Fibroblast of skin of back (primary cell): ENCODE measurements around the gene TUBB6.
A peak's percentile ranks its signal among the peaks of the same experiment; 100 is the strongest.

Experiments
- DNase-seq: peaks from one replicate; pipeline ENCODE4 v3.0.0-alpha.2; 2013

The TUBB6 gene

DNA sequence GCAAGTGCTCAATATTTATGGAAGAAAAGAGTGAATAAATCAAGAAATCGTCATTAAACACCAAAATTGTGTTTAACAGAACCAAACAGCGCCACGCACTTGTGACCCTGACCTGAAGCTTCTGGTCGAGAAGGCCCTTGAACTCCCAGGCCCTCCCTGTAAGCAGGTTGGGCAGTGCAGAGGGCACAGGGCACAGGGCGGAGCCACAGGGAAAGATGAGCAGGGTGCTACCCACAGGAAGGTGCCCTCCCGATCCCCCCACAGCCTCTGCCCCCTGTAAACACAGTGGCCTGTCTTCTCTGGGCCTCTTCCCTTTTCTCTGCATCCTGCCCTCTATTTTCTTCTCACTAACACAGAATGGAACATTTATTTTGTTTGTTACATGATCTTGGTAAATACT, 16.9 kb upstream of the TUBB6 start:
- no peak for DNase-seq

DNA sequence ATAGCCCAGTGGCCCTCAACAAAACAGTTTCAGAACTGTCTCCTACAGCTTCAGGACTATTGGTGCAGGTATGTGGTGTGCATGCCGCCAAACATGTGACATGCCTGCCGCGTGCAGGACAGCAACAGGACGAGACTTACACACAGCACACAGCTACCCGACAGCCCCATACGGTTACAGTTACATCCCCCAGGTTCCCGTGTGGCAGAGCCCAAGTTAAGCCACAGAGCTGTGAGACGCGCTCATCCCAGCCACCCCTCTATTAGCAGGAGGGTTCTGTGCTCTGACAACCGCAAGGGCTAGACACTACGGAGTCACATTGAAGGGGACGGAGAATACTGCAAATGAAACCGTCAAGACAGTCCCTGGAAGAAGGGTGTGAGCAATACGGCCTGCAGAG, 16.4 kb upstream of the TUBB6 start:
- DNase-seq = no peak

DNA sequence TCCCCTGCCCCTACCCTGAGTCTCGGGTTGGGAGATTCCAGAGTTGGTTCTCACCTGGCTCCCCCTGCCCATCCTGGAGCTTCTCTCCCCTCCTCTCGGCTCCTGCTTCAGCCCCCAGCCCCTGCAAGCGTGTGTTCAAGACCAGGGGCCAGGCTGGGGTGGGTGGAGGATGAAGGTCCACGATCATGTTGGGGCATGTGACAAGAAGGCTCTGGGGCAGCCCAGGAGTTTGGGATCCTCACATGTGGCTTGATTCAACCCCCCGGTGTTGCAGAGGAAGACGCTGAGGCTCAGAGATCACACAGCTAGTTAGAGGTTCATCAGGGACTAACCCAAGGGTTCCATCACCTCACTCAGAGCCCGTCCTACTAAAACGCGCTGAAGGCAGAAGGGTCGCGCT, 14.2 kb upstream of the TUBB6 start:
- DNase-seq = no peak

DNA sequence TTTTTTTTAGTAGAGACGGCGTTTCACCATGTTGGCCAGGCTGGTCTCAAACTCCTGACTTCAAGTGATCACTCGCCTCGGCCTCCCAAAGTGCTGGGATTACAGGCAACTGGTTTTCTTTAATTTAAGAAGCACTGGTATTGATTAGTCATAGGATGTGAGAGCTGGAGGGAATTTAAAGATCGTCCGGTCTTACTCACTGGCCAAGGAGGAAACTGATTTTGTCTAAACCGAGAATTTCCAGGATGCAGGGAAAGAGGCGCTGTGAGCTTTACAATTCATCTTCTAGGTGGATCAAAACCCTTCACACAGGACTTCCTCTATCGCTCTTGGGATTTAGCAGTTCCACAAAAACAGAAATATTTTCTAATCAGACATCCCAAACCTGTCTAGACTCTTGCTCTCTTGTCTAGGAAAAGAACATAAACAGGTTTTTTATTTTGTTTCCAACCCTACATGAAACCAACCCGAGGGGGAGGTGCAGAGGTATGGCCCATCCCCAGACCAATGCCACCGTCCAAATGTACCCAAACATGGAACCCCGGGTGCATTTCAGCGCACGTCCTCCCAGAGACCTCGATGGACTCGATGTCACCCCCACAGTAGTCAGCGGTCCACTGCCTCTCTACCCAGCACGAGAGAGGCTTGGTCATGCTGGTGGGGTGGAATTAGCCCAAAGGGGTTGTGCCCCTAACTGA, 12.5 kb upstream of the TUBB6 start:
- peak; percentile 79 for DNase-seq

DNA sequence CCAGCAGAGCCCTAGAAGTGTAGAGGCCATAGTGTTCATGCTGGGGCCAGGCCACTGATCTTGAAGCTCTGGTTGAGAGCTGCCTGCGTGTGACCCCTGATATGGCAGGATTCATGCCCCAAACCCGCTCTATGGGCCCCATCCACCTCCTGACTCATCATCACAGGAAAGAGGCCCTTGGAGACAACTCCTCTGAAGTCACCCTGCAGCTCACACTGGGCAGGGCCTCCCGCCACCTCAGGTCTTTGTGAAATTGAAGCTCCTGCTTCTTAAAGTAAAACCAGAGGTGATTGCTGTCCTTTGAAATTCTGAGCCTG, 12.0 kb upstream of the TUBB6 start:
- DNase-seq = peak; percentile 67

DNA sequence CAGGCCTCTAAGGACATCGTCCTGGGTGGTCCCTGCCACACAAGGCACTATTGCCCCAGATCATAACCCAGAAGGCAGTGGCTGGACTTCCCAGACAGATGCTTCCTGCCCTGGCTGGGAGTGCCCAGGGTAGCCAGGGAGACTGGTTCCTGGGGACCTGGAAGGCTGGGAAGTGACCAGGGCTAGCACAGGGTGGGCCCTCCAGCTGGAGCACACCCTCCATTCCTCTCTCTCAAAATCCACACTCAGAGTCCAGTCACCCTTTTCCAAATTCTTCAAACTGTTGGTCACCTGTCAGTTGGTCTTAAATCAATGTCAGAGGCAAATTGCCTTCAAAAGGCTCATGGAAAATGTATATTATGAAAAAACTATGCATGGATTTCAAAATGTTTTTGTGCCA, 11.6 kb upstream of the TUBB6 start:
- peak; percentile 66 for DNase-seq

DNA sequence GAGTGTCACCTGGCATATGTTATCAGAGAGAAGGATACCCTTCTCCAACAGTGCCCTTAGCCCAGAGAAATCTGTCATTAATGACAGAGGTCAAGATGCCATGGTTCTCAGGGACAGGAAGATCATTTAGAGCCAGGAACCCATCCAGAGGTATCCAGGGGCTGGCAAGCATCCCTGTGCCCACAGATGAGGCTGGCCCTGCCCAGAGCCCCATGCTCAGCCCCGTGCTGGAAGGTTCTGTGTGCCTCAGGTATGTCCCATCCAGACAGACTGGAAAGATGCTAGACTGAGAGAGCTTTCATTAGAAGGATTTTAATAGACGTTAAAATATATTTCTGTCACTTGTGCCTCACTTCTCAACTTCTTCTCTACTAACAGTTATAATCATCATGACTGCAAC, 8.2 kb upstream of the TUBB6 start:
- DNase-seq = no peak

DNA sequence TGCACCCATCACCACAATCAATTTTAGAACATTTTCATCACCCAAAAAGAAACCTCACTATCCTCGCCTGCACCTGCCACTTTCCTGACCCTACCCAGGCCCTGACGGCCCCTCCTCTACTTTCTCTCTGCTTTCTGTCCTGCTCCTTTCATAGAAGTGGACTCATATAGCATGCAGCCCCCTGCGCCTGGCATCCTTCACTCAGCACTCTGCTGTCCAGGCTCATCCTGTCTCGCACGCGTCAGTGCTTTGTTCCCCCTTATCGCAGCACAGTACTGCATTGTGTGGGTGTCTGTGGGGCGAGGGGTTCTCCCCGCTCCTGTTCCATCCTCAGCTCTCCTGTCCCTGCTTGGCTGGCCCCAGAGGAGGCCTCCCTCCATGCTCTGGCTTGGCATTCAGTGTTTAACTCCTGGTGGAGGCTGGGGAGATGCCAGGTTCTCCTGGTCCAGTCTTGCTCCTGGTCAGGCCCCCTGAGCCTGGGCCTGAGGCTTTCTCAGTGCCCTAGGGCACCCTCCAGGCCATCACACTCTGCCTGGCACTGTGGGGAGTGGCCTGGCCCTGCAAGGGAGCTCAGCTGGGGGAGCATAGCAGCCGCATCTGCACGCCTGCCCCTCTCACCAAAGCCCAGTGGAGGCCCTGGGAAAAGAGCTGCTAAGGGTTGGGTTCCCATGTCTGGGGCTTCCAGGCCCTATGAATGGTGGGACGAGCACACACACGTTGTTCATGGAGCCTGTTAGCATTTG, 6.6 kb upstream of the TUBB6 start:
- no peak for DNase-seq

DNA sequence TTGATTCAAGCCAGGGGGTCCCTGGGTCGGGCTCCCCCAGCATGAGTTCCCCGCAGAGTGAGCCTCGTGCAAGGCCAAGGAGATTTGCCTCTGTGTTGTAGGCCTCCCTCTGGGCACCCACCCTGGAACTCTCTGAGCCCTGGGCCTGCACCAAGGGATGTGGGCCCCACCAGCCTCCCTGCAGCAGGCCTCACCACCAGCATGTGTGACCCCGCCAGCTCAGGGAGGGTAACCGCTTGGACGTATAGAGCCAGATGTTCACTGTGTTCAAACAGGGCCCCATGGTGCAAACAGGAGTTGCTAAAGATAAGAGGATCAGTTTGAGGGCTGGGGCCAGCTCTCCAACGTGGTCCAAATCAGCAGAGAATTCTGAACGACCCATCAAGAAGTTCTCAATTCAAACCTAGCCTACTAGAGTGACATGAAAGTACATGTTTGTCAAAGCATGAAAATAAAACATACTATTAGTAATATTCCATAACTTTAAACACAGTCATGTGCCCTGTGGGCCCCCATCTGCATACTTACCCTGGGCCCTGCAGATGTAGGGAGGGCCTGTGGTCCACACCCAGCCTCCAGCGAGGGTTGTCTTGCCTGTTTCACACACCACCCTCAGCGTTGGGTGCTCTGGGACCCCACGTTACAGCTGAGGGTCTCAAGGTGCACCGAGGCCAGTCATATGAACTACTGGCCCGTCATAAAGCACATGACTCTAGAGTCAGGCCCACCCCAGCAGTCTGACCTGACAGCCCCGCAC, 5.5 kb upstream of the TUBB6 start:
- no peak for DNase-seq

DNA sequence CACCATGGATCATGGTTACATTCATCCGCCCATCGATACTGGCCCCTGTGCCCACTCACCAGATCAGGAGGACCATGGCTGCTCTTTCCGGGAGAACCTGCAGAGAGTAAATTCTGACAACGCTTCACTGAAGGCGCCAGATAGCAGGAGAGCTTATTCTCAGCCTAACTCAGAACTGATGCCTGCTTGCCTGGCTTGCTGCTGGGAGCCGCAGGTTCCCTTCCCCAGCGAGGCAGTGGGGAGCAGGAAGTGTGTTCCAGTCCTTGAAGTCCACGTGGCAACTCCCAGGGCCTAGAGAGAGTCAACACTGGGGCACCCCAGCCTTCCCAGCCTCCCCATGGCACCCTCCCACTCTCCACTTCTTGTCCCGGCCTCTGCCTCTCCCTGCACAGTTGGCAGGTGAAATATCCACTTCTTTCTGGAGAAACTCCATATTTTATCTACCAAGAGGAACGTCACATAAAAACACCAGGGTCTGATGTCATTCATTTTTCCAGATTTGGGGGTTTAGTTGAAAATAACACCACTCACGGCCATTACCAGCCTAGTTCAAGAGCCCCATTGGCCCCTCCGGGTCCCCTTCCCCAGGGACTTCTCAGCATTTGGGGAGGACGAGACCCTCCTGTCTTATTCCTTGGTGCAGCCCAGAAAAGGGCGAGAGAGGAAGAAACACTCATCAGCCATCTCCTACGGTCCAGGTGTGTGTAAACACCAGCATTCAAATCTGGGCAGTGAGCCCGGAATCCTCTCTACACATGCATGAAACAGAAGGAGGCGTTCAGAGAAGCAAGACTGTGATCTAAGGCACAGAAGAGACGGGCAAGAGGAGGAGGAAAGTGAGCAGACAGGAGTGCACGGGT, 3.5 kb upstream of the TUBB6 start:
- DNase-seq = no peak

DNA sequence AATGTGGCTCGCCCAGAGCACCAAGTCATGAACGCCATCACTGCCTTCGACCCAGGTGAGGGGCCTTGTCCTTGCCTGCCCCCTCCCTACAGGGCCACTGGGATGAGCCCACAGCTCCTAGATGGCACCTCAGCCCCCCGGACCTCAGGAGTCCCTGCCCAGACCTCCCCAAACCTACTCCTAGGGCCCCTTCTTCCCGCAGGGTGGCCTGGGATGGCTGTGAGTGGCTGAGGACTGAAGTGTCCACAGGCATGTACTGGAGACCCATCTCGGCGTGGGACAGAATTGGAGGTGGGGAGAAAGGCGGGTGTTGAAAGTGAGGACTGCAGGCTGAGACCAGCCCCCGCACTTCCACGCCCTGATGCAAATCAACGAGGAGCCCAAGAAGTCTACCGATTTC, 2.8 kb upstream of the TUBB6 start:
- DNase-seq = no peak

DNA sequence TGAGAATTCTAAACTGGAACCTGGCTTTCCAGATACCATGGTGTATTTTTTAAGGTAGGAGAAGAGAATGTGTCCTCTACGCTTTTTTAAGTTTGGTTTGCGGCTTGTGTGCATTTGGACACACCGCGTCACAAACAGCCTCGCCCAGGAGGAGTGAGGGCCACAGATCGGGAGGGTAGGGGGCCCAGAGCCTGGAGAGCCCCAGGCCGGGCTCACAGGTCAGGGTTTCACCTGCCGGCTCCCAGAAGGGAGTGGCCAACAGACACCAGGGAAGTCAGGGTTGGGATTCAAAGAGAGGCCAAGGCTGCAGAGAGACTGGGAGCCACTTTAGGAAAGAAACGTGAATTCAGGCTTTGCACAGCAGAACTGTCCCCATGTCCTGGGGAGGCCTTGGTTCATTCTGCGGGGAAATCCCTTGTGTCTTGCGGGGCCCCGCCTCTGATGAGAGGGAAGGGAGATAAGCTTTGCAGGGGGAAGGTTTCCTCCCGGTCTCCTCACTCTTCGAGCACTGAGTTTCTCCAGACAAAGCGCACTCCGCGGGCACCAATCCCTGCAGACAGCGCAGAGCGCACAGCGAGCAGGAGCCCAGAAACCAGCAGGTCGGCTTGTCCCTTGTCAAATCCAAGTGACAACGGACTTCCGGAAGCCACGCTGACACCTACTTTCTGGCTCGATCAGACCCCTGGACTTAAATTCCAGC, 2.0 kb upstream of the TUBB6 start:
- DNase-seq = no peak

DNA sequence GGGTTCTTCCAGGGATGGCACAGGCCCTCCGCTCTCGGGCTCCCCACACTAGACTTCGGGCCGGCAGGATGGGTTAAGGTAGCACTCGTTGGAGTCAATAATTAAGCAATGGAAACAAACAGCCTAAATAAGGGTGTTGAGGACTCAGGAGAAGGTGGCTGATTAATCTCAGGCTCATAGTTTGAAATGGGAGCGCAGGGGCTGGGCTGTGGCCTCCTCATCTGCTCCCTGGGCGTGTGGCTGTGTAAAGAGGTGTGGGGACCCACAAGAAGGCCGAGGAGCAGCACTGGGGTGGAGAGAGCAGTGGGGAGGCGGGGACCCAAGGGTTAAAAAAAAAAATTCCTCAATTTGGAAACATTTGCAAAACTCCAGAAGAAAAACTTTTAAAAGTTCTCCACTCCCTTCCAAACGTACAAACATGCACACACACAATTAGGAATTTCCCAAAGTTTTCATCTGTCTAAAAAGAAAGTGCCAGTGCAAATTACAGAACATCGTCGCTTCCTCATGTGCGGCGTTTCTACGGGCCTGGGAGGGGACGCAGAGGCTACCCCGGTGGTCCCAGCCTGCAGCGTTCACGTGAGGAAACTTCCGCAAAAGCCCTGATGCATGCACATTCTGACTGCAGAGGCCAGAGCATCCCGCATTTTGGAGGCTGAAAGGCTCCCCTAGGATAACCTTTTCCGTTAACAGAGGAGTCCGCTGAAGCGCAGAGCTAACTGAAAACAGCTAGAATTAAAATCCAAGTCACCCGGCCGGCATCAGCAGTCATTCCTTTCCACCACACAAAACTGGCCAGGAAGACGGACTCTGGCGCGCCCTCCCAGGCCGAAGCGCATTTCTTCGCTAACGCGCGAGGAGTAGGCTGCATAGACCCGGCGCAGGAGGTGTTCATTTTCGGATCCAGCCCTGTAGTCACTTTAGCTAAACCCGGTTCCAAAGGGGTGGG, 1.0 kb upstream of the TUBB6 start:
- DNase-seq = peak; percentile 77

DNA sequence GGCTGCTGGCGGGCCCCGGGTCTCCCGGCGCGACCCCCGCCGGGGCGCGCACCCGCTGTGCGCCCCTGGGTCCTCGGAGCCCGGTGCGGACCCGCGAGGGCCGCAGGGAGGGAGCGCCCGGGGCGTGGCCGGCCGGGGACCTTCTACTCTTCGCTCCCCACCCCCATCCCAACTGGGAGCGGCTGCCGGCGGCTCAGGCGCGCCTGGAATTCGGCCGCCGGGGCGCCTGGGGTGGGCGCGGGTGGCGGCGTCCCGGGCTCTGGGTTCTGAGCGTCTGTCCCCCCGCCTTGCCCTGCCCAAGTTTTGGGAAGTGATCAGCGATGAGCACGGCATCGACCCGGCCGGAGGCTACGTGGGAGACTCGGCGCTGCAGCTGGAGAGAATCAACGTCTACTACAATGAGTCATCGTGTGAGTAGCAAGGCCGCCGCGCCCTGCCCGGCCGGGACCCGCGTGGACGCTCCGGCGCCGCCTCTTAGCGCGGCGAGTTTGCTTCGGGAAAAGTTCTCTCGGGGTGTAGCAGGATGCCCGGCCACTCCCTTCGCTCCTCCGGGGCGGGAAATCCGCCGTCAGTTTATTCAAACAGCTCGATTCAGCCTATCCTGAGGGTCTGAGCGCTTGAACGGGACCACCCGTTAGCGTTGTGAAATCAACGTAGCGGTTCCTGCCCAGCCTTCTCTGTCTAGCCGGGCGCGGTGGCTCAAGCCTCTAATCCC, 502 bp downstream of the TUBB6 start:
- peak; percentile 89 for DNase-seq

DNA sequence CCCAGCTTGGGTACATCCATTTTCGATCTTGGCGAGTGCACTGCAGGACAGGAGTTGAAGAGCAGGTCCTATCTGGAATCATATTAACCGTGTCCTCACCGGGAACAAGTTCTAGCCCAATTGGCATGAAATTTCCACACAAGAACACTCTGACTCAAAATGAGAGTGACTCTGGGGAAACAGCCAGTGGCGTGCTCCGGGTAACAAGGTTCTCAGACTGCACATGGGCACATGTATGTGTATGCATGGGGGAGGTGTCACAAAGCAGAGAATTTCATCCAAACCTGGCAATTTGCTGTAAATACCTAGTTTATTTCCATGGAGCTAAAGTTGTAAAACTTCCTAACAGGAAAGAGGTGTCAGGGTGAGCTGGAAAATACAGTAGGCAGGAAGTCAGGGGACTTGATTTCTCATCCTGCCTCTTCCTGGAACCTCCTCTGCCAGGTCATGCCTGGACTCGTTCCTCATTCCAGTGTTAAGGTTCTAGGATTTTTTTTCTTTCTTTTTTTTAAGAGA, 1.7 kb downstream of the TUBB6 start:
- no peak for DNase-seq

DNA sequence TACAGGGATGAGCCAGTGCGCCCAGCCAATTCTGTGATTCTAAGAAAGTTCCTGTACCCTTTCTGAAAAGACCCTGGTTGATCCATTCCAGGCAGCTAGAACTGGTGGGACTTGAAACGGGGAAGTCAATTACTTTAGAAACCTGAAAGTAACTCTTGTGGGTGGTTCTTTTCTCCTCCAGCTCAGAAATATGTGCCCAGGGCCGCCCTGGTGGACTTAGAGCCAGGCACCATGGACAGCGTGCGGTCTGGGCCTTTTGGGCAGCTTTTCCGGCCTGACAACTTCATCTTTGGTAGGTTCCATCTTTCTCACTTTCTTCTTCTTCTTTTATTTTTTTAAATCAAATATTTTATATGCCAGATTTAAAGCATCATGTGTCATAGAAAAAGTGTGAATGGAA, 2.7 kb downstream of the TUBB6 start:
- DNase-seq = no peak

DNA sequence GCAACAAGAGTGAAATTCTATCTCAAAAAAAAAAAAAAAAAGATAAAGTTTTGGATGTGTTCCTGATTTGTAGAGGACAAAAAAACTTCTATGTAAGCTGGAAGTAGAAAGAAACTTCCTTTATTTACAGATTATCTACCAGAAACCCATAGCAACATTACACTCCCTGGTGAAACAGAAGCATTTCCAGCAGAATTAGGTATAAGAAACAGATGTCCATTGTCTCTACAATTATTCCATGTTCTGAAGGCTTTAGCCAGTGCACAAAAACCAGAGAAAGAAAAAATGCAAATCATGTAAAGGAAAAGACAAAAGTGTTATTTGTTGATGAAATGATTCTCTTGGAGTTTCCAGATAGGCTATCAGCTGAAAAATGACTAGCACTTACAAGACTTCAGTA, 4.9 kb downstream of the TUBB6 start:
- no peak for DNase-seq

DNA sequence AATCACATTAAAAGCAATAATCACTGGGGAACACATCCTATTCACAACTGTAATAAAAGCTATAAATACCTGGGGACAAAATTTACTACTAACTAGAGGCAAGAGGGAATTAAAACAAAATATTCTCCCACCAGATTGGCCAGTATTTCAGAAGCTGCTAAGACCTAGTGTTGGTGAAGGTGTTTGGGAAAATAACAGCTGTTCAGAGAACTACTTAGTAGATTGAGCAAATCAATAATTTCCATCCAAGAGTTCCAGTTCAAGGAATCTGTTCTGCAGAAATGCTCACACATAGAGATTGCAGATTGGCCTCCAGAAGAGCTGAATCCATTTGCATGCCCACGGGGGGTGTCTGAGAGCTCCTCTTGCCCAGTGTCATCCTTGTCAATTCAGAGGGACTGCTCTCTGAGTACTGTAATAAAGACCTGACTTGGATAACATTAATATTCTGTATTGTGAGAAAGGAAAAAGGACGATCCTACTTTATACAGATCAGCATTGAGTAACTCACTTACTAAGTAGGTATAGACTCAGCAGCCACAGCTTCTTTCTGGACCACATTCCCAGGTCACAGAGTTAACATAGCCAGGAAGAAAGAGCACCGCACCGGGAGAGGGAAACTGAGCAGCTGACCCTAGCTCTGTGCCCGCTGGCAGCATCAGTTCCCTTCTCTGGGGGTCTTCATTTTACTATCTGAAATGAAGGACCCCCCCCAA, 5.6 kb downstream of the TUBB6 start:
- DNase-seq = no peak

DNA sequence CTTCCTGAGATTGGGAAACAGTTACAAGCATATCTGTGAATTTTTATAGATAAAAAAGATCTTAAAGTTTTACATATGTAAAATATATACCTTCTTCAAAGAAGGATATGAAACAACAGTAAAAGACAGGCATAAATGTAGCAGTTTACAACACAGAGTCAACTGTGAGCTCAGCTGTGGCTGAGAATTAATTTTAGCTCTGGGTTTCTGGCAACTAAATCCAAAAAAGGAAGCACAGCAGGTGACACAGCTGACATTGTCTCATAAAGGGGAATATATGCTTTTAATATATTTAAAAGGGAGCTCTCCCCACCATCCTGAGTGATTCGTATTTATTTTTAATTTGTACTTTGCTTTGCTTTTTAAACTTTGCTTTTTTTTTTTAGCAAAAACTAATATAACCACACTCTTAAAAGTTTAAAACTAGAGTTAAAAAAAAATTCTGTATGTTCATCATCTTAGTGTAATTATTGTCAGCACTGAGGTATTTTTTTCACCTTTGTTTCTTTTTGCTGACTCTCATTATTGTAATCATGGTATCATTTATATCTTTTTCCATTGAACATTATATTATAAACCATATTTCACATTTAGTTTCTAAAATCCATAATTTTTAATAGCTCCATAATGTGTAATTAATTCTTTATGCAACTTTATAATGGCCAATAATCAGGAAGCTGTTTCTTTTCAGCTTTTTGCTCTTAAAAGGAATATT, 6.7 kb downstream of the TUBB6 start:
- DNase-seq = no peak
